K562 (cell line): ENCODE data around the gene GEN1. TPM values are rescaled to one million over a fixed set of nuclear protein-coding genes. Genes with fewer than 3 reads are reported as not detected.

Experiments
- ATAC-seq: fragments of 200-7000 bp; cut with Tn5 transposase; 3 replicates; pipeline ENCODE4 v1.9.1; 2020; ENCODE audit warnings: moderate library complexity
- BruUV-seq: library from RNA; stranded (reverse); fragments of 400-500 nt; replicated peaks from 2 replicates; lab custom pipeline; 2021; lab: Mats Ljungman, UMichigan
- CTCF ChIA-PET: fragments of 300-600 bp; formaldehyde crosslinking; extraction: SDS; loops from one replicate; lab custom pipeline; 2021; ENCODE audit warnings: low intra/inter-chr PET ratio; lab: Yijun Ruan, JAX
- POLR2A ChIA-PET: fragments of 300-600, 350-650 bp; sonication (Branson Sonifier 250); formaldehyde crosslinking; extraction: SDS; loops from one replicate; lab custom pipeline; 2021; ENCODE audit warnings: antibody characterized with exemption, inconsistent platforms; lab: Yijun Ruan, JAX
- DNase-seq, 4 experiments: peaks; one replicate each; pipeline versions ENCODE4 v3.0.0 to v3.0.0-alpha.2; 2011 to 2018; ENCODE audit warnings: low spot score in 3 of 4, mixed read lengths in 3 of 4; ENCODE audit errors: extremely low read depth in 1 of 4
- FAIRE-seq: peaks from 2 replicates; lab custom pipeline; 2011; peaks lifted over from hg19 to GRCh38; lab: Jason Lieb, UNC
- H2AFZ ChIP-seq: 2 replicates; pipeline ENCODE4 v1.6.0; 2011; ENCODE audit warnings: low read depth, low read length, control low read depth, inconsistent platforms
- H3K27ac ChIP-seq: fragments of 200-600 bp; 3 replicates; pipeline ENCODE4 v1.8.0; 2011; ENCODE audit warnings: low read depth, mild to moderate bottlenecking, control low read depth, inconsistent platforms, low read length, moderate library complexity, mixed read lengths; ENCODE audit errors: extremely low read depth
- H3K27me3 ChIP-seq, 2 experiments: fragments of 300-600 bp in 1 of 2; 2 replicates in 1 of 2; 3 replicates in 1 of 2; pipeline versions ENCODE4 v1.6.0 to v1.8.0; 2011; ENCODE audit warnings: inconsistent platforms in 2 of 2, low read length in 2 of 2, mild to moderate bottlenecking in 1 of 2, mixed read lengths in 1 of 2, moderate library complexity in 1 of 2; ENCODE audit not compliant: control insufficient read depth in 2 of 2, insufficient read depth in 2 of 2
- H3K36me3 ChIP-seq: fragments of 300-600 bp; 3 replicates; pipeline ENCODE4 v1.8.0; 2011; ENCODE audit warnings: mild to moderate bottlenecking, low read length, inconsistent platforms; ENCODE audit not compliant: control insufficient read depth, insufficient read depth
- H3K4me1 ChIP-seq, 2 experiments: fragments of 200-600 bp in 1 of 2; replicated peaks in 1 of 2; 2 replicates in 1 of 2; 3 replicates in 1 of 2; pipeline versions ENCODE4 v1.5.1 to v1.8.0; 2011; ENCODE audit warnings: inconsistent platforms in 2 of 2, low read length in 2 of 2, mild to moderate bottlenecking in 1 of 2, mixed read lengths in 1 of 2, moderate library complexity in 1 of 2; ENCODE audit not compliant: control insufficient read depth in 2 of 2, insufficient read depth in 2 of 2
- H3K4me2 ChIP-seq: 2 replicates; pipeline ENCODE4 v1.6.1; 2011; ENCODE audit warnings: low read length, control low read depth, inconsistent platforms, mixed read lengths; ENCODE audit not compliant: insufficient read depth
- H3K4me3 ChIP-seq: fragments of 200-600 bp; sonication (generic), shearing (Covaris generic); 2 replicates; pipeline ENCODE4 v1.5.1; 2016; ENCODE audit warnings: control low read depth, inconsistent platforms
- H3K79me2 ChIP-seq: fragments of 200-600 bp; 3 replicates; pipeline ENCODE4 v1.8.0; 2011; ENCODE audit warnings: low read length, inconsistent platforms; ENCODE audit not compliant: control insufficient read depth, insufficient read depth
- H3K9ac ChIP-seq, 2 experiments: 2 replicates each; pipeline versions ENCODE4 v1.6.0 to v1.6.1; 2011; ENCODE audit warnings: low read depth in 2 of 2, low read length in 2 of 2, control low read depth in 1 of 2, inconsistent platforms in 1 of 2, mild to moderate bottlenecking in 1 of 2, mixed read lengths in 1 of 2; ENCODE audit not compliant: insufficient read depth in 1 of 2
- H3K9me1 ChIP-seq: one replicate; pipeline ENCODE4 v1.6.0; 2011; ENCODE audit warnings: inconsistent platforms, mild to moderate bottlenecking, low read length, moderate library complexity; ENCODE audit not compliant: control insufficient read depth, insufficient read depth
- H3K9me3 ChIP-seq: replicated peaks from 2 replicates; pipeline ENCODE4 v1.5.1; 2011; ENCODE audit warnings: low read depth, low read length, inconsistent platforms; ENCODE audit not compliant: control insufficient read depth, insufficient read depth
- H4K20me1 ChIP-seq: replicated peaks from 2 replicates; pipeline ENCODE4 v1.6.1; 2011; ENCODE audit warnings: low read length, inconsistent platforms, mixed read lengths; ENCODE audit not compliant: control insufficient read depth, insufficient read depth
- ARID3B ChIP-seq: fragments of 250-450 bp; sonication (Bioruptor Pico); IDR thresholded peaks from 2 replicates; pipeline ENCODE4 v1.4.0; 2020; ENCODE audit warnings: borderline replicate concordance
- CBFA2T2 ChIP-seq: fragments of 450-650 bp; conservative IDR thresholded peaks from 2 replicates; pipeline ENCODE4 v1.6.1; 2017; ENCODE audit warnings: mild to moderate bottlenecking
- CEBPB ChIP-seq: fragments of 450-650 bp; IDR thresholded peaks from 2 replicates; pipeline ENCODE4 v1.6.1; 2016; ENCODE audit warnings: missing genetic modification characterization, missing compliant biosample characterization
- CEBPG ChIP-seq, 3 experiments: fragments of 200-800 bp in 1 of 3; sonication (Bioruptor generic) in 1 of 3; sonication (generic) in 1 of 3; formaldehyde crosslinking in 1 of 3; IDR thresholded peaks in 2 of 3; conservative IDR thresholded peaks in 1 of 3; 2 replicates each; pipeline versions ENCODE4 v1.6.1 to v1.8.0; 2016 to 2022; ENCODE audit warnings: missing compliant biosample characterization in 2 of 3, missing genetic modification characterization in 2 of 3, mild to moderate bottlenecking in 1 of 3, missing genetic modification reagents in 1 of 3
- CHD4 ChIP-seq: fragments of 200-600 bp; sonication (generic); IDR thresholded peaks from 3 replicates; pipeline ENCODE4 v1.6.1; 2012; ENCODE audit warnings: low read depth, mild to moderate bottlenecking, mixed read lengths, low read length, inconsistent platforms; ENCODE audit not compliant: insufficient read depth, insufficient replicate concordance, poor library complexity, severe bottlenecking
- DPF2 ChIP-seq: fragments of 450-650 bp; IDR thresholded peaks from 2 replicates; pipeline ENCODE4 v1.6.1; 2016
- EP400 ChIP-seq: fragments of 450-650 bp; IDR thresholded peaks from 2 replicates; pipeline ENCODE4 v1.6.1; 2017; ENCODE audit warnings: antibody characterized with exemption, mild to moderate bottlenecking, moderate library complexity
- ESRRA ChIP-seq: fragments of 450-650 bp; IDR thresholded peaks from 2 replicates; pipeline ENCODE4 v1.6.1; 2014; ENCODE audit warnings: low read depth, mild to moderate bottlenecking, moderate library complexity, borderline replicate concordance
- GATA2 ChIP-seq: sonication (generic); formaldehyde crosslinking; IDR thresholded peaks from 2 replicates; pipeline ENCODE4 v1.4.0; 2020; ENCODE audit warnings: mild to moderate bottlenecking, missing genetic modification reagents
- NCOA6 ChIP-seq: fragments of 450-650 bp; IDR thresholded peaks from 2 replicates; pipeline ENCODE4 v1.6.1; 2017; ENCODE audit warnings: mild to moderate bottlenecking
- RNF2 ChIP-seq: sonication (generic); IDR thresholded peaks from 2 replicates; pipeline ENCODE4 v1.6.1; 2016
- SMAD4 ChIP-seq: fragments of 250-450 bp; sonication (Bioruptor Pico); conservative IDR thresholded peaks from 2 replicates; pipeline ENCODE4 v1.8.0; 2021; ENCODE audit warnings: inconsistent platforms, mild to moderate bottlenecking, moderate library complexity
- SRSF9 ChIP-seq: fragments of 200-400 bp; formaldehyde crosslinking; IDR thresholded peaks from 2 replicates; pipeline ENCODE4 v1.6.1; 2017; ENCODE audit warnings: low read depth, low read length, borderline replicate concordance
- TRIM24 ChIP-seq, 2 experiments: fragments of 450-650 bp; IDR thresholded peaks; 2 replicates each; pipeline ENCODE4 v1.6.1; 2016
- ZBTB49 ChIP-seq: sonication (generic); formaldehyde crosslinking; IDR thresholded peaks from 2 replicates; pipeline ENCODE4 v1.8.0; 2022; ENCODE audit warnings: missing genetic modification reagents, mild to moderate bottlenecking, borderline replicate concordance
- ZNF253 ChIP-seq: fragments of 250-450 bp; sonication (Bioruptor Pico); conservative IDR thresholded peaks from 2 replicates; pipeline ENCODE4 v1.6.1; 2021; ENCODE audit warnings: mild to moderate bottlenecking
- ZNF778 ChIP-seq: fragments of 450-650 bp; formaldehyde crosslinking; IDR thresholded peaks from 2 replicates; pipeline ENCODE4 v1.4.0; 2020; ENCODE audit warnings: mild to moderate bottlenecking, moderate library complexity
- WGBS: fragments of 100-300 bp; shearing (Covaris generic); methylation state at CpG from one replicate; pipeline ENCODE4 v1.1.6; 2016; ENCODE audit warnings: low coverage, mixed read lengths; ENCODE audit not compliant: insufficient coverage; ENCODE audit errors: missing lambda C conversion rate; 5-methylcytosine and 5-hydroxymethylcytosine counted together
- in situ Hi-C: fragments of 300-500 bp; cut with MboI; formaldehyde crosslinking; loops from 4 replicates; pipeline ENCODE4 v1.15.0; 2018; ENCODE audit warnings: inconsistent platforms, mixed read lengths
- intact Hi-C: fragments of 100-400 bp; cut with micrococcal nuclease; formaldehyde crosslinking; loops from 2 replicates; pipeline ENCODE4 v1.14.2; 2022
- polyA plus RNA-seq, 8 experiments: library from polyadenylated mRNA; depleted of rRNA in 4 of 8; stranded (reverse) in 5 of 8; unstranded in 3 of 8; fragments of >200 nt; fragmentation: Nextera tagmentation in 2 of 8; fragmentation: Illumina TruSeq in 1 of 8; extraction: Ambion mirVana in 2 of 8; extraction: Trizol in 1 of 8; gene quantifications; 2 replicates each; pipeline versions ENCODE4 v1.2.1 to v1.2.3, GENCODE V29; 2011 to 2014; ENCODE audit warnings: inconsistent platforms in 1 of 8, missing spikeins in 1 of 8
- total RNA-seq, 7 experiments: library from RNA; depleted of rRNA in 6 of 7; stranded (reverse); fragments of >200 nt in 6 of 7; fragmentation: Illumina TruSeq in 2 of 7; extraction: Trizol in 2 of 7; gene quantifications; 2 replicates each; pipeline versions ENCODE4 v1.2.1 to v1.2.3, GENCODE V29; 2011 to 2021; ENCODE audit warnings: low replicate concordance in 1 of 7

GEN1 gene
- total and polyA plus RNA-seq, 9 of the 15 experiments (the other 6 are each of a cell fraction or from before 2014, with no cell fraction given) = 8.6 to 39.7 (median 24.5) TPM

- TF ChIP-seq NCOA6 = no peak
- no peak for TF ChIP-seq SRSF9
- peak; percentile 35; the same call in 1 of the 2 replicates for TF ChIP-seq GATA2 (CRISPR knock-in tag)
- TF ChIP-seq DPF2 = 0 out of 2 replicates have a peak, but pooled peaks have one; percentile 23
- TF ChIP-seq ARID3B (CRISPR knock-in tag) = no peak
- no peak for TF ChIP-seq ZNF253 (CRISPR knock-in tag)
- no peak for TF ChIP-seq SMAD4 (CRISPR knock-in tag)
These were observed 4.2 kb downstream of the GEN1 start (continued) for GRCh38 chr2:17758118-17758517.

- no peak overlapping the region for H3K9ac ChIP-seq
- BruUV-seq = no TSS peak
- FAIRE-seq (no peak), ATAC-seq (no peak), DNase-seq (no peak)
- H3K9me1 ChIP-seq = no peaks in the 10 kb centered on the region
- CTCF ChIA-PET = no interaction called here
- H3K9me3 ChIP-seq = no peaks in the 10 kb centered on the region
- H3K4me3 ChIP-seq = no peak overlapping the region
- peaks cover 51% of the 10 kb centered on the region for H3K36me3 ChIP-seq
- H3K79me2 ChIP-seq = peaks cover 59% of the 10 kb centered on the region
- no peak overlapping the region for H3K4me2 ChIP-seq
- TF ChIP-seq ZBTB49 (CRISPR knock-in tag) (no peak), RNF2 (no peak), EP400 (no peak), CBFA2T2 (no peak), SRSF9 (no peak), ESRRA (no peak), CEBPB (tag) (peak; percentile 96), TRIM24 (IDR thresholded peaks at IDR 0.05) (peak in 1 of 2 experiments; percentile 49; a peak in 1 of 4 replicates), CEBPG (CRISPR knock-in tag; IDR thresholded peaks at IDR 0.05) (no peak), CEBPG (tag; conservative IDR thresholded peaks at IDR 0.05 in 1 of 2, IDR thresholded peaks at IDR 0.05 in 1 of 2) (peak; percentile 65 to 82), CHD4 (no peak), ZNF778 (CRISPR knock-in tag) (no peak)
- H2AFZ ChIP-seq = no peak overlapping the region
- intact Hi-C loops = no loop called here
- H4K20me1 ChIP-seq = no peaks in the 10 kb centered on the region
- no peak overlapping the region for H3K27ac ChIP-seq
- POLR2A ChIA-PET = no interaction called here
- H3K4me1 ChIP-seq = peaks cover 0 to 19% of the 10 kb centered on the region in 2 experiments; a peak in 4 of 5 replicates
- H3K27me3 ChIP-seq = no peaks in the 10 kb centered on the region
- WGBS = 100% methylated on average over 2 of the region's 2 CpGs
- in situ Hi-C loops = no loop called here
These were observed 5.9 kb downstream of the GEN1 start for GRCh38 chr2:17759805-17760204.
